Measurements from ENCODE around the gene NUDT3.

GRCh38 chr6:34375833-34376232, 16.6 kb downstream of the NUDT3 start:
- TF ChIP-seq POLR2AphosphoS5 (IDR thresholded peaks at IDR 0.05) (no peak), CTCF (IDR thresholded peaks at IDR 0.05) (no peak)

Data from gastroesophageal sphincter (tissue), 3 donors.